ENCODE measurements around the gene SWT1.
A peak's percentile ranks its signal among the peaks of the same experiment; 100 is the strongest.

Gene SWT1, protein sequence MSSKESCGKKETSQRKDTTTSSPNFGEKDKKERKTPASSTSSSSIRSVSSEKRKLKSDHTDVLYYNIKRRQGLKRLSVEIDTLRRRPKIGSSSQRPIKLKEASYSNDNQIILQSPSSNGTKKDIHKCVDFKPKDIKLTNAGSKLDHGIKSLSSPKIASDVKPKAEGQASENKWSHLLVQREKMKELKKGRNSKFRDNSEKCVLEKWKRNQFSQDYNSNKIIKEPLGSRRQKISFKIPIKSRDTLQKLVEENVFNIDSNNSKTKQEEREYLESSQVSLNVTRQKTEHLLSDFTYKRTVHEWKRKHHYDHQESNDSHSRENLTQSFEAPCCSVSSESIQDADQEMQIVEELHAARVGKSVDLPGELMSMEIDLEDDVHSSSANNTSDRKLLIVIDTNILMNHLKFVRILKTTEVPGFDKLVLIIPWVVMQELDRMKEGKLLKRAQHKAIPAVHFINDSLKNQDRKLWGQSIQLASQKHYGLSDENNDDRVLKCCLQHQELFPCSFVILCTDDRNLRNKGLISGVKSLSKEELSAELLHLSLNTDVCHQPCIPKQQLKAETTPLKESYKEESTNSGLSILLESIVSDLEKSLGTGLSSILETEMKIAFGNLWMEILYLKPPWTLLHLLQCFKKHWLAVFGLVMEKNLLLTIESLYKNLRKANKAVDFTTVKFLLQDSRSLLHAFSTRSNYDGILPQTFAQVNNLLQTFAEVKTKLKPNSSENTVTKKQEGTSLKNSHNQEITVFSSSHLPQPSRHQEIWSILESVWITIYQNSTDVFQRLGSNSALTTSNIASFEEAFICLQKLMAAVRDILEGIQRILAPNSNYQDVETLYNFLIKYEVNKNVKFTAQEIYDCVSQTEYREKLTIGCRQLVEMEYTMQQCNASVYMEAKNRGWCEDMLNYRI

DNA sequence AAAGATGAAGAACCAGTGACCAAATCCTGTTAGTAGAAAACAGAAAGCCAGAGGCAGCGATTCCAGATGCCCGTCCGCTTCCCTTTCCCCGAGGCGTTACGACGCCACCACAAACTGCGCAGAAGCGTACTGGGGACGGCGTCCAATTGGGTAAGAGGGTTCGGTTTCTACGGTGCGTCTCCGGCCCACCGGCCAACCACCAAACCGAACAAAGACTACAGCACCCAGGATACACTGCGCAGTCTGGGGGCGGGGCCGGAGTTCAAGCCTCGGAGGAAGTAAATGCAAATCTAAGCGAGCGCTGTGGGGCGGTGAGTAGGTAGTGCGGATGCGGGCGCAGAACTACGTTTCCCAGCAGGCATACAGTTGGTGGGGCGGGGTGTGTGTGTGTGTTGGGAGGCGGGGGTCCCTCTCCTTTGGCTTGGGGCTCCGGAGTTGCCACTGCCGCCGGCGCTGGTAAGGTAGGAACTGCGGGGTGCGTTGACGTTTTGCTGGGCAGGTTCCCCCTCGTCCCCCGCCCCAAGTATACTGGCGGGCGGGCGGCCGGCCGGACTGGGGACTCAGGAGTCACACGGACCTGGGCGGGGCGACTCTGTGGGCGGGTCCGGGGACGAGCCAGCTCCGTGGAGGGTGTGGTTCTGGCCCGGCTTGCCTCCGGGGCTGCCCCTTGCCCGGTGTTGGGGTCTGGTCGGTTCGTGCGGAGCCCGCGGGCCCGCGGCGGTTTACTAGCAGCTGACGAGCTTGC, at the start of gene SWT1, which contains the start of gene TRMT1L:
TSS of gene SWT1 (plus strand) at position 314 of the 745 bp plus-strand sequence. CDS start 3,675 bp downstream, outside the sequence.
TSS of gene TRMT1L (minus strand) at position 100 of the 745 bp plus-strand sequence. CDS start 241 bp downstream, outside the sequence.
- no peaks in the 10 kb centered on the region for H3K36me3 ChIP-seq (ENCODE audit: insufficient read depth, low read length)

DNA sequence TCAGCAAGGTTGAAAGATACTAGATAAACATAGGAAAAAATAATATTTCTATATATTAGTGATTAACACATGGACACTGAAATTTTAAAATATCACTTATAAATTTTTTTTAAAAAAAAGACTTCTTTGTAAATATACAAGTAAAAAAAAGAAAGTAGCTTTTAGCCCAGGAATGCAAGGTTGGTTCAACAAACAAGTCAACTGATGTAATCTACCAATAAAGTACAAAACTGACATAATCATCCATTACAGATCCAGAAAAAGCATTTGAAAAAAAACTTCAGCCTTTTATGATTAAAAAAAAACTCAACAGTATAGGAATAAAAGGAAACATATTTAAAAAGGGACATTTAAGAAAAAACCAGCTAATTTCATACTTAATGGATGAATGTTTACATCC, 48.6 kb upstream of the SWT1 start:
- Histone ChIP-seq H3K9me3 (ENCODE audit: control insufficient read depth, insufficient read depth, low read length) (no peaks in the 10 kb centered on the region; the same call in none of the 2 replicates), H3K36me3 (ENCODE audit: insufficient read depth, low read length) (peaks cover 2% of the 10 kb centered on the region; the same call in 1 of the 2 replicates), H3K4me1 (ENCODE audit: insufficient read depth, low read length) (no peaks in the 10 kb centered on the region), H3K9ac (ENCODE audit: low read depth, low read length) (no peak overlapping the region)

More for the DNA sequence above, at the start of gene SWT1, which contains the start of gene TRMT1L:
- no peaks in the 10 kb centered on the region for H3K4me1 ChIP-seq (ENCODE audit: insufficient read depth, low read length)
- H3K9ac ChIP-seq (ENCODE audit: low read depth, low read length) = peak within 1 kb of the TSS; percentile 93
- H3K9me3 ChIP-seq (ENCODE audit: control insufficient read depth, insufficient read depth, low read length) = no peaks in the 10 kb centered on the region

DNA sequence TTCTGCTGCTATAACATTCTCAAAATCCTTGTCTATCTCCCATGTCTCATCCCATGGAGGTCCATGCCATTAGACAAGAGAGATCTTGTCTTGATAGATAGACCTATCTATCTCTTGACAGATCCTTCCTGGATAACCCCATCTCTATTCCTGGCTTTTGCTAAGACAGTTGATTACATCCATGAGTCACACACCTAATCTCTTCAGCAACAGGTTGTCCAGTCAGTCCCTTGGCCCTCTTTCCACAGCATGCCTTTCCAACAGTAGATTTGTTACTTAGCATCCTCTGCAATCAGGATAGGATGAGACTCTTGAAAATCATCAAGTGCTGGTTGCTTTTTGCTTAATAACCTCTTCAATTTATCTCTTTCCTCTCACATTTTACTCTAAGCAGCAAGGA, 46.8 kb upstream of the SWT1 start:
- no peaks in the 10 kb centered on the region; the same call in none of the 2 replicates for H3K9me3 ChIP-seq (ENCODE audit: control insufficient read depth, insufficient read depth, low read length)
- no peaks in the 10 kb centered on the region for H3K4me1 ChIP-seq (ENCODE audit: insufficient read depth, low read length)
- H3K36me3 ChIP-seq (ENCODE audit: insufficient read depth, low read length) = no peaks in the 10 kb centered on the region
- no peak overlapping the region for H3K9ac ChIP-seq (ENCODE audit: low read depth, low read length)

DNA sequence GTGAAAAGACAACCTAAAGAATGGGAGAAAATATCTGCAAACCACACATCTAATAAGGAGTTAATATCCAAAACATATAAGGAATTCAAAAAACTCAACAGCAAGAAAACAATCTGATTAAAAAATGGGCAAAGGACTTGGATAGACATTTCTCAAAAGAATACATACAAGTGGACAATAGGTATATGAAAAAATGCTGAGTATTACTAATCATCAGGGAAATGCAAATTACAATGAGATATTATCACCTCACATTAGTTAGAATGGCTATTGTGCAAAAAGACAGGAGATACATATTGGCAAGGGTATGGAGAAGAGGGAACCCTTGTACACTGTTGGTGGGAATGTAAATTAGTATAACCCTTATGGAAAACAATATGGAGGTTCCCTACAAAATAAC, 45.1 kb upstream of the SWT1 start:
- H3K9ac ChIP-seq (ENCODE audit: low read depth, low read length) = no peak overlapping the region
- no peaks in the 10 kb centered on the region for H3K36me3 ChIP-seq (ENCODE audit: insufficient read depth, low read length)
- H3K4me1 ChIP-seq (ENCODE audit: insufficient read depth, low read length) = no peaks in the 10 kb centered on the region
- no peaks in the 10 kb centered on the region; the same call in 1 of the 2 replicates for H3K9me3 ChIP-seq (ENCODE audit: control insufficient read depth, insufficient read depth, low read length)

DNA sequence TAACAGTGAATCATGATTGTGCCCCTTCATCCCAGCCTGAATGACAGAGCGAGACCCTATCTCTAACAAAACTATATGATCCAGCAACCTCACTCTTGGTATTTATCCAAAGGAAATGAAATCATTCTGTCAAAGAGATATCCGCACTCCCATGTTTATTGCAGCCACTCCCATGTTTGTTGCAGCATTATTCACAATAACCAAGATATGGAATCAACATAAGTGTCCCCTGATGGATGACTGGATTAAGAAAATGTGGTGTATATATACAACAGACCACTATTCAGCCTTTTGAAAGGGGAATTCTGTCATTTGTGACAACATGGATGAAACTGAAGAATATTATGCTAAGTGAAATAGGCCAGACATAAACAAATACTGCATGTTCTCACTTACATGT, 44.6 kb upstream of the SWT1 start:
- Histone ChIP-seq H3K9ac (ENCODE audit: low read depth, low read length) (no peak overlapping the region), H3K4me1 (ENCODE audit: insufficient read depth, low read length) (no peaks in the 10 kb centered on the region), H3K36me3 (ENCODE audit: insufficient read depth, low read length) (no peaks in the 10 kb centered on the region), H3K9me3 (ENCODE audit: control insufficient read depth, insufficient read depth, low read length) (no peaks in the 10 kb centered on the region; the same call in 1 of the 2 replicates)

DNA sequence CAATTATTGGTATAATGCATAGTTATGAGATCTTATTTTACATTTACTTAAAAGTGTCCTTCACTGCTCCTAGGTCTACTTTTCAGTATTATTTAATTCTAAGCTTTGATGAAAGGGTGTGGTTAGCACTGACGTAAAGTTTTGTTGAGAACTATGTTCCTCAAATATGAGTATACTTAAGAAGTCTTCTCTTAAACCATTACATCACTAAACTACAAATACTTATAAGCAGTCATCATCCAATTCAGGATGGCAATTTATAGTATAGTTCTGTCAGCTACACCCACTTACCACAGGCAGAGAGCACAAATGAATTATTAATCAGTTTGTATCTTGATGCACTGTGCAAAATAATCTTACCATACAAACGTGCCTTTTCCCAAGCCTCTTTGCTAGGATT, 27.3 kb upstream of the SWT1 start:
- Histone ChIP-seq H3K4me1 (ENCODE audit: insufficient read depth, low read length) (no peaks in the 10 kb centered on the region), H3K9me3 (ENCODE audit: control insufficient read depth, insufficient read depth, low read length) (no peaks in the 10 kb centered on the region), H3K36me3 (ENCODE audit: insufficient read depth, low read length) (peaks cover 6% of the 10 kb centered on the region), H3K9ac (ENCODE audit: low read depth, low read length) (no peak overlapping the region)

DNA sequence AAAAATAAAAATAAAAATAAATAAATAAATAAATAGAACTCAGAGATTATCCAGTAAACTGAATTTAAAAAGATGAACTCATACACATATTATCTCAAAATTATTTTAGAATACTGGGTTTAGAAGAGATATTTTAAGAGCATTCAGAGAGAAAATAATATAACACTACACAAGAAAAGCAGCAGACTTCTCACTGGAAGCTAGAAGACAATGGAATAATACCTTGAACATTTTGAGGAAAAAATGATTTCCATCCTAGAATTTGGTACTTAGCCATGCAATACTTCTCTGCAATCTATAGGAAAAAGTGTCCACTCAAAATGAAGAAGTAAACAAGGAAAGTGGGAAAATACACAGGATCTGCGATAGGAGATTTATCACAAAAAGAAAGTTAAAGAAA, 24.4 kb upstream of the SWT1 start:
- H3K36me3 ChIP-seq (ENCODE audit: insufficient read depth, low read length) = peaks cover 6% of the 10 kb centered on the region
- no peaks in the 10 kb centered on the region for H3K9me3 ChIP-seq (ENCODE audit: control insufficient read depth, insufficient read depth, low read length)
- H3K4me1 ChIP-seq (ENCODE audit: insufficient read depth, low read length) = no peaks in the 10 kb centered on the region
- H3K9ac ChIP-seq (ENCODE audit: low read depth, low read length) = no peak overlapping the region

DNA sequence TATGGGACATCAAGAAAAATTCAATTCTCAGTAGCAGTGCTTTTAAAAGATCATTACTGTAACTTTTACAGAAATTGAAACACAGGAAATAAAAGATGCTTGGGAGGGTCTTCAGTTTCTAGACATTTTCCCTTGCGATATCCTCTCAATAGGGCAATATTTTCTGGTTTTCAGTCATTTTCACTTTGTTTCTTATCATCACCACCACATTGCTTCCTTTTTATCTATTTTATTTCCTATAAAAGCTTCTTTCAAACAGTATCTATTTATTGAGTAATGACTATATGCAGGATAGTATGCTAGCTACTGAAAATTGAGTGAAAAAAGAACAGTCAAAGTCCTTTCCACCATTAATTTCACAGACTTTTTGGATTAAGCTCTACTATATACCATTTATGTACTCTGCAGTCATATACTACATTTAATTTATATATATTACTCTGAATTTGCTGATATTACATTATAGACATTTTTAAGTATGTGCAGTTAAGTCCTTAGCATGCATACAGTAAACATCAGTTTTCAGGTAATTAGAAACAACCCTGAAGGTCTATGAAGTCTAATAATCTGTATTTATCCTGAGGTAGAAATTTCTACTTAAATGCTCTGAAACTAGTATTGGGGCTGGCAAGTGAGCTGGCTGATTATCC, 18.9 kb upstream of the SWT1 start:
- Histone ChIP-seq H3K4me1 (ENCODE audit: insufficient read depth, low read length) (no peaks in the 10 kb centered on the region), H3K9ac (ENCODE audit: low read depth, low read length) (no peak overlapping the region), H3K9me3 (ENCODE audit: control insufficient read depth, insufficient read depth, low read length) (no peaks in the 10 kb centered on the region), H3K36me3 (ENCODE audit: insufficient read depth, low read length) (0 out of 2 replicates have a peak, but pooled peaks cover 3% of the 10 kb centered on the region)

DNA sequence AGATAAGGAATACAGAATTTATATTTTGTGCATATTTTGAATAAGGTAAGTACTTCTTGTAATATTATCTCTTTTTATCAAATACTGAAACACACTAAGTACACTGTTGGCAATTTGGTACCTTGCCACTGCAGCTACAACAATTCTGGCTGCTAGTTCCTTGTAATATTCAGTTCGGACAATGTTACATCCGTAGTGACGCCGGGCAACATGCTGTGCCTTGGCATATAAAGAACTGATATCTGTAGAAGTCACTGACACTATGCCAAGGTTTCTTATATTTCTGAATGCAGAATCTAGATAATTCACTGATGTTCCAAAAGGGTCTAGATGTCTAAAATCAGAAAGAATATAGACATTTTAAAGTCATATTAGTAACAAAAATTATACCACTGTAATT, 17.7 kb upstream of the SWT1 start:
- no peaks in the 10 kb centered on the region for H3K4me1 ChIP-seq (ENCODE audit: insufficient read depth, low read length)
- H3K36me3 ChIP-seq (ENCODE audit: insufficient read depth, low read length) = no peaks in the 10 kb centered on the region
- no peak overlapping the region for H3K9ac ChIP-seq (ENCODE audit: low read depth, low read length)
- H3K9me3 ChIP-seq (ENCODE audit: control insufficient read depth, insufficient read depth, low read length) = no peaks in the 10 kb centered on the region

DNA sequence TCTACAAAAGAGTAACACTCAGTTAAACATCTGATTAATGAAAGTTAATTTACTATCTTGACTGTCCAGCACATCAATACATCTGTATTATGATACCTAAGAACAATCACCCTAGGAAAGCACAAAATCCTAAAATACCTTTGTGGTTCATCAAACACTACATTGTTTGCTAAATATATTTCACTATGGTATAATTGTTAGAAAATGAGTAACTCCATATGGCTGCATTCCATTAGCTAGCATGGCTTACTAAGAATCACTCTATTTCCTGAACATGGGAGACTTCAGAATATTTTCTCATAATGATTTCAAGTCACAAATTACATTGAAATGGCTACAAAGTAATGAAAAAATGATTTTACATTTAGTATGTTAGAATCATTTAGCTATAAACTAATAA, 12.7 kb upstream of the SWT1 start:
- H3K36me3 ChIP-seq (ENCODE audit: insufficient read depth, low read length) = no peaks in the 10 kb centered on the region
- H3K9me3 ChIP-seq (ENCODE audit: control insufficient read depth, insufficient read depth, low read length) = no peaks in the 10 kb centered on the region
- no peak overlapping the region for H3K9ac ChIP-seq (ENCODE audit: low read depth, low read length)
- no peaks in the 10 kb centered on the region for H3K4me1 ChIP-seq (ENCODE audit: insufficient read depth, low read length)

DNA sequence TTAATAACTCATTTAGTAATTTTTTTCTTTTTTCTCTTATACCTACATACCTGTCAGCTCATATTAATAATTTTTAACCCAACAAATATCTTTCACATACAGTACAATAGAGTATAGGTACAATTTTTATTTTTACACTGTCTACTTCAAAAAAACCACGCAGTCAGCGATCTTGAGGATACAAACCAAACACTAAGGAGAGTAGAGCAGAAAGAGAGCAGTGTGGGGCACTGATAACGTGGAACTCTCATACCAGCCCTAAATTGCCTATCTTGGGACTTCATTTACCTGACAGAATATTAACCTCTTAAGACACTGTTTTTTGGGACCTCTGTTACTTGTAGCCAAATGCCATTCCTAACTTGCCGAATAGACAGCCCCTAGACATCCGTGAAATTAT, 5.8 kb upstream of the SWT1 start:
- Histone ChIP-seq H3K4me1 (ENCODE audit: insufficient read depth, low read length) (no peaks in the 10 kb centered on the region), H3K36me3 (ENCODE audit: insufficient read depth, low read length) (peaks cover 3% of the 10 kb centered on the region), H3K9ac (ENCODE audit: low read depth, low read length) (no peak overlapping the region), H3K9me3 (ENCODE audit: control insufficient read depth, insufficient read depth, low read length) (no peaks in the 10 kb centered on the region)

DNA sequence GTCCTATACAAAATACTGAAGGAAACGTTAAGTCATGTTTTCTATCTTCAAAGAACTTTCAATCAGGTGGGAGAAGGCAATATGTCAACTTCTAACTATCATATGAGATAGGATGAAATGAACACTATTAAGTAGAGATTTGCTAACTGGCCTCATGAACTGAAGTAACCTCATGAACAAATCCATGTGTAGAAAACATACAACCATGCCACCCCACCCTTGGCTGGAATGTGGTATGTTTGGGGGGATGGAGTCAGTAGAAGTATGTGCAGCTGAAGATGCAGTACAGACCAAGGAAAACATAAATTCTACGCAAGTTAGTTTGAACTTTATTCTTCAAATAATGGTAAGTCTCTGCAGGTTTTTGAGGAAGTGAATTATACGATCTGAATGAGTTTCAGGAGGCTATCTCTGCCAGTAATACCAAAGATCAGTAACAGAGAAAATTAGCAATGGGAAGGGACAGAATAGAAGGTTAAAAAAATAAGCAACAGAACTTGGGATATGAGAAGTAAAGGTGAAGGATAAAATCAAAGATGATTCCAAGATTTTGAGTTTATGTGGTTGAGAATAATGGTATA, 4.7 kb upstream of the SWT1 start:
- no peak overlapping the region for H3K9ac ChIP-seq (ENCODE audit: low read depth, low read length)
- no peaks in the 10 kb centered on the region for H3K9me3 ChIP-seq (ENCODE audit: control insufficient read depth, insufficient read depth, low read length)
- peaks cover 3% of the 10 kb centered on the region for H3K36me3 ChIP-seq (ENCODE audit: insufficient read depth, low read length)
- H3K4me1 ChIP-seq (ENCODE audit: insufficient read depth, low read length) = no peaks in the 10 kb centered on the region

DNA sequence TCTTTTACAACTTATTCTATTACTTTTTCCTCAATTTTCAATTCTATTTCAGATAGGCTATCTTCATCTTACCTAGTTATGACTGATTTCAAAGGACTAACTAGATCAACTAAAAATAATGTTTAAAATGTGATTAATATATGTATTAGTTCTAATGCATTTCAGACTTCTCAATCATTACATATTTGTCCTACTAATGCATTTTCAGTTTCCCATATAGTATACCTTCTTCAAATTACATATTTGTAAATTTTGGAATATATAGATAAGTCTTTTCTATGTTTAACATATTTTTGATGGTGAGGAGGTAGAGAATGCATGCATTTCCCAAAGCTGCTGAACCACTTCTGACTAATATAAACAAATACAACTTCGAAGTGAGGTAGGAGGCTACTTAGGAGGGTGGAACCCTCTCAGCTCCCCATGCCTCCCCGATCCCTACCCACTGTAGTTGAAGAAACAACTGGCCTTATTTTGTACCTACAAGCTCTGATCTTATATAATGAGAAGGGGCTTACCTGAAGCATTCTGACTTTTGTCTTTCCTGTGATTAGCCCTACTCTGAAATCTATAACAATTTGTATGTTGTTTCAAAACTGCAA, 2.0 kb upstream of the SWT1 start:
- H3K9ac ChIP-seq (ENCODE audit: low read depth, low read length) = no peak overlapping the region

More for the DNA sequence above, 2.0 kb upstream of the SWT1 start:
- Histone ChIP-seq H3K9me3 (ENCODE audit: control insufficient read depth, insufficient read depth, low read length) (no peaks in the 10 kb centered on the region), H3K36me3 (ENCODE audit: insufficient read depth, low read length) (peaks cover 3% of the 10 kb centered on the region), H3K4me1 (ENCODE audit: insufficient read depth, low read length) (no peaks in the 10 kb centered on the region)
